Erythroblast (primary cell): ENCODE data around the gene MAP1LC3A.

Experiments
- GATA1 ChIP-seq: IDR thresholded peaks from 2 replicates; pipeline ENCODE4 v1.6.1; 2011; ENCODE audit warnings: low read depth, mild to moderate bottlenecking, control low read depth, low read length, moderate library complexity
- POLR2A ChIP-seq: IDR thresholded peaks from 2 replicates; pipeline ENCODE4 v1.6.1; 2011; ENCODE audit warnings: mild to moderate bottlenecking, low read length

GRCh38 chr20:34604980-34605788 is 46.7 kb downstream of the MAP1LC3A start:
- TF ChIP-seq POLR2A (no peak), GATA1 (no peak)
